Nephron progenitor cell (in vitro differentiated cells): ENCODE results near the gene NUMA1.

ENCODE experiments used
- DNase-seq: peaks from one replicate; pipeline ENCODE4 v3.0.0; 2021
- H3K27ac Mint-ChIP-seq: 2 replicates; pipeline ENCODE4 v1.8.0; 2021; ENCODE audit warnings: mild to moderate bottlenecking, moderate library complexity, mixed read lengths
- H3K27me3 Mint-ChIP-seq: 2 replicates; pipeline ENCODE4 v1.8.0; 2021; ENCODE audit warnings: mild to moderate bottlenecking, low read depth, mixed read lengths; ENCODE audit not compliant: poor library complexity
- H3K36me3 Mint-ChIP-seq: 2 replicates; pipeline ENCODE4 v1.8.0; 2021; ENCODE audit warnings: low read depth, mixed read lengths
- H3K4me1 Mint-ChIP-seq: 2 replicates; pipeline ENCODE4 v1.8.0; 2021; ENCODE audit warnings: mixed read lengths
- H3K4me3 Mint-ChIP-seq: 2 replicates; pipeline ENCODE4 v1.8.0; 2021; ENCODE audit warnings: mild to moderate bottlenecking, moderate library complexity, mixed read lengths
- H3K9me3 Mint-ChIP-seq: 2 replicates; pipeline ENCODE4 v1.8.0; 2021; ENCODE audit warnings: mild to moderate bottlenecking, moderate library complexity, mixed read lengths
- CTCF ChIP-seq: fragments of 200-600 bp; sonication (generic); IDR thresholded peaks from 2 replicates; pipeline ENCODE4 v1.5.0; 2021; ENCODE audit warnings: antibody characterized with exemption

NUMA1 gene

DNA sequence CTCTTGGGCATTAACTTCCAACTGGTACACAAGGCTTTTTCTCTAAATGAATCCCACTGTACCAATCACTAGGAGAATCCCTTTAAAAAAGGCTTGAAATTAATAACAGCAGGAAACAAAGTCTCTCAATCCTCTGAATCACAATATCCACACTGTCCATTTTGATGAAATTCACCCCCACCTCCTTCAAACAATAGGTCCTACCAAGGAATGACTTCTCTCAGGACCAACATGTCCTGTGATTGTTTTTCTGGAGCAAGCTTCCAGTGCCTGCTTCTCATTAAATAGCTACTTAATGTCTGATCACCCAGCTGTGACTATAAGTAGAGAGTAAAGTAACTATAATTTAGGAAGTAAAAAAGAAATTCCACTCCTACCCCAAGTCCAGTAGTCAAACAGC is 13.1 kb downstream of the NUMA1 start:
- Mint-ChIP-seq H3K27ac (no peak overlapping the region), H3K9me3 (no peaks in the 10 kb centered on the region), H3K4me3 (no peak overlapping the region), H3K27me3 (no peaks in the 10 kb centered on the region), H3K36me3 (peaks cover 21% of the 10 kb centered on the region), H3K4me1 (peaks cover 33% of the 10 kb centered on the region)
- TF ChIP-seq CTCF = no peak
- DNase-seq = no peak

- Mint-ChIP-seq H3K9me3 (no peaks in the 10 kb centered on the region), H3K36me3 (peaks cover 25% of the 10 kb centered on the region), H3K4me3 (no peak overlapping the region), H3K4me1 (peaks cover 29% of the 10 kb centered on the region), H3K27me3 (no peaks in the 10 kb centered on the region), H3K27ac (peak overlapping the region; percentile 37)
- no peak for TF ChIP-seq CTCF
- DNase-seq = no peak
Measured at GRCh38 chr11:72066855-72067254, 13.5 kb downstream of the NUMA1 start.

- no peak overlapping the region for H3K4me3 Mint-ChIP-seq
- H3K36me3 Mint-ChIP-seq = peaks cover 19% of the 10 kb centered on the region
- no peaks in the 10 kb centered on the region for H3K4me1 Mint-ChIP-seq
- DNase-seq = no peak
- H3K27me3 Mint-ChIP-seq = no peaks in the 10 kb centered on the region
- H3K9me3 Mint-ChIP-seq = no peaks in the 10 kb centered on the region
- peak overlapping the region; percentile 31 for H3K27ac Mint-ChIP-seq
- TF ChIP-seq CTCF = no peak
Measured at GRCh38 chr11:72061739-72062396, 18.5 kb downstream of the NUMA1 start.

GRCh38 chr11:72058416-72059034 is 21.8 kb downstream of the NUMA1 start:
- Mint-ChIP-seq H3K27me3 (no peaks in the 10 kb centered on the region), H3K9me3 (no peaks in the 10 kb centered on the region), H3K27ac (no peak overlapping the region), H3K4me3 (no peak overlapping the region), H3K4me1 (no peaks in the 10 kb centered on the region), H3K36me3 (peaks cover 12% of the 10 kb centered on the region)
- DNase-seq = no peak
- TF ChIP-seq CTCF = no peak

DNA sequence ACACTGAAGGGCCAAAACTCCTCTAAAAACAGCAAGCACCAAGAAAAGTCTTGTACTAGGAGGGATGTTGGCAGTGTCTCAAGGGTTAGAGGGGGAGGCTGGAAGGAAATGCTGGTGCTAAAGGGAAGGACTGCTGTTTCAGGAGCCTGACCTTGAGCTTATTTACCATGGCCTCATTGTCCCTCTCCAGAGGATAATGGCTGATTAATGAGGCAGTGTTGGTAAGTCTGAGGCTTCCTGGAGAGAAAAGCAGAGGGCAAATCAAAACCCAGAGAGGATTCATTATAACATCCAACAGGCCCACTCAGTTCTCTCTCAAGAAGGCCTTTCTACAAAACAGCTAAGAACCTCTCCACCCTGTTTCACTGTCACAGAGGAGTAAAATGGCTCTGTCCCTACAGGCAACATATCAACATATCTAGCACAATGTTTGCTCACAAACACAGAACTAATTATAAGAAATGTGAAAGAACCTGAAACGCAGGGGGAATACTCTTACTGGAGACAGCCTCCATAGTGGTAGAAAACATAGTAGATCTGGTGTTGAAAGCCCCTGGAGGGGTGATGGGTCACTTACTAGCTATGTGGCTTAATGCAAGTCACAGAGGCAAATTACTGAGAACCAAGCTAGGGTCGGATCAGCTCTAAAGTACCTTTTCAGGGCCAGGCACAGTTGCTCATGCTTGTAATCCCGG is 31.4 kb downstream of the NUMA1 start:
- H3K4me3 Mint-ChIP-seq = no peak overlapping the region
- no peak for TF ChIP-seq CTCF
- no peaks in the 10 kb centered on the region for H3K27me3 Mint-ChIP-seq
- H3K4me1 Mint-ChIP-seq = peaks cover 29% of the 10 kb centered on the region
- no peak for DNase-seq
- H3K27ac Mint-ChIP-seq = peak overlapping the region; percentile 92
- H3K36me3 Mint-ChIP-seq = peaks cover 12% of the 10 kb centered on the region
- H3K9me3 Mint-ChIP-seq = no peaks in the 10 kb centered on the region
